ENCODE data around the gene SLC9A2.

The SLC9A2 gene

GRCh38 chr2:102674370-102674769 is 55.0 kb downstream of the SLC9A2 start:
- DNase-seq, result no peak

DNA sequence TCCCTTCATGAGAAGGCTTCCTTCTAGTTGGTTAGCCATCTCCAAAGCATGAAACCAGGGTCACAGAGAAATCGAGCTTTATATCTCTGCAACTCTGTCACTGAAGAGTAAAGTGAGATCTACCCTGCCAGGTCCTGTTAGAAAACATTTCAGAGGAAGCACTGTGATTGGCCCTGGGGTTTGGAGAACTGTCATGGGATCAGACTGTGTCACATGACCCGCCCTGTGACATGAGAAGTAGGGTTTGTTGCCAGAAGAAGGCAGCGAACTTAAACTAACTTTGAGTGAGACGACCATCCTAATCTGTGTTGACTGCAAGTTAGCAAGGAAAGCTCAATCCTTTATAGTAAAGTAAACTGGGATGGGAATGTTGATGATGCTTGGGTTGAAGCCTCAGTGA is 55.5 kb downstream of the SLC9A2 start:
- no peak for DNase-seq

- DNase-seq, result no peak
These were observed 58.2 kb downstream of the SLC9A2 start for GRCh38 chr2:102677244-102678215.

DNA sequence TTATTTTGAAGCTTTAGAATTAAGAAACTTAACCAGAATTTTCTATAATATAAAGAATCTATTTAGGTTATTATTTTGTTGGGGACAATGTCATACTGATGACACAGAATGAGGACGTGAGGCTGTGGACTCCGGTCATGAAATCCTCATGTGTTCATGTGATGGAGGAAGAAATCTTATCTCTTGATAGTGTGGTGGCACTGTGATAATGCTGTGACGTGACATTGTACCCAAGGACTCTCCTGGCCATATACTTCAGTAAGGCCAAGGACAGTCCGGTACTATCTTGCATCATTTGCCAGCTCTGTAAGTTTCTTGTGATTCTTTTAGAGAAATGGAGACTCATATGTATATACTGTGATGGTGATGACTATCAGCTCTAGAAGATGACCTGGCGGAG is 59.1 kb downstream of the SLC9A2 start:
- DNase-seq, result no peak

GRCh38 chr2:102686479-102687439 is 67.4 kb downstream of the SLC9A2 start:
- no peak for DNase-seq

GRCh38 chr2:102690012-102690411 is 70.7 kb downstream of the SLC9A2 start:
- no peak for DNase-seq

- no peak for DNase-seq
These were observed 77.1 kb downstream of the SLC9A2 start for GRCh38 chr2:102696463-102696862.

- no peak for DNase-seq
These were observed 79.2 kb downstream of the SLC9A2 start for GRCh38 chr2:102698369-102699111.

DNA sequence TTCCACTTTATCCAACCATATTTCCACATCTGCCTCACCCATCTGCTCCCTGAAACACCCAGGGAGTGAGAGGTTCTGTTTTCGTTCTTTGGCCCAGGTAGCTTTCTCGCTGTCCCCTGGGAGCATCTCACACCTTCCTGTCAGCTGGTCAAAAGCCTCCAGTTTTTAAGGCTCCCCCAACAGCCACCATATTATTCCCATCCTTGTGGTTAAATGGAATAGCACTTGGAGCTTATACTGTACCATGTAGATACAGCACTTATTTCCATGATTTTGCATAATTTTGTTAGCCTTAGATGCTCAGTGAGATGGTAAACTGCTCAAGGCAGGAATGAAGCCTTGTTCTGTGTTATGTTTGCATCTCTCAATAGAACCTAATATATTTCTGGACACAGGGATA is 84.0 kb downstream of the SLC9A2 start:
- DNase-seq, result no peak

DNA sequence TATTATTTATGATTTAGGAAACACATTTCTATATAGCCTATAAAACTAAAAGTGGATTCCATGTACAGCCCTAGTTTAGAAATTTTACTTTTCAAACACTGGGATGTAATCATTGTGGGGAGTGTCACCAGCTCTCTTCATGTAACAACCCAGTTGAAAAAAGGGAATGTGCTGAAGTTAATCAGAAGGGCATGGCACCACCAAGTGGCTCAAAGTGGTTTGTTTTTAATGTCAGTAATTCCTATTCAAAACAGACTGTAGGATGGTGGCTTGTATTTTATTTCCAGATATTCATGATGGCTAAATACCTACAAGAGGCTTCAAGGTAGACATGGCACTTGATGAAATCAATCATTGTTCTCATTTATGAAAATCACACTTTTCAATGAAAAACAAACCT is 84.4 kb downstream of the SLC9A2 start:
- DNase-seq, result no peak

- DNase-seq, result no peak
These were observed 85.2 kb downstream of the SLC9A2 start for GRCh38 chr2:102704531-102704930.

GRCh38 chr2:102707796-102708695 is 88.7 kb downstream of the SLC9A2 start:
- DNase-seq, result no peak

DNA sequence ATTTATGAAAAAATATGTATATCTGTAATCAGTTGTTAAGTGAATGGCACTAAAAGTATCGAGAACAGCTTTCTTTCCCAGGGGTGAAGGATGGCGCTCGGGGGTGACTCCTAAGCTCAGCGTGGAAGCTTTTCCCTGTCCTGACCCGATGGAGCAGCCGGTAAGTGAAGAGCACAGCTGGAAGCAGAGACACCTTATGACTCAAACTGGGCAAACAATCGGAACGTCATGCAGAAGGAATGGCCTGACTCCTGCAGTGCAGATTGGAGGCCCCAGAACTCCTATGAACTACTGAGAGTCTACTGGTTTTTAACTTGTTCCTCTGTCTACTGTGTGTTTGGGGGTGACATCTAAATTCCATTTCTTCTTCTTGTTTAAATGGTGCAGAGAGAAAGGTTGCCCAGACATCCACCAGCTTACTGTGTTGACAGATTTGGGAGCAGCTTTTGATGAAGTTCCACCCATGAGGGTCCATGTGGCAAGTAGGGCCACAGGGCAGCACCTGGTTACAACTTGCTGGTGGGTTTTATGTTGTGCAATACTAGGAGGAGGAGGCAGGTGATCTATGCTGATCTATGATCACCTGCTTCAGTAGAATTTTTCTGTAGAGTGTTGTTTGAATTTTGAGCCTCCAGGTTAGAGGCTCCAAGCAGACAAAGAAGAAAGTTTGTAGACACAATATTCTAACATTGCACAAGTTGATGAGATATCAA is 89.7 kb downstream of the SLC9A2 start:
- no peak for DNase-seq

- no peak for DNase-seq
These were observed 98.1 kb downstream of the SLC9A2 start for GRCh38 chr2:102717308-102718018.

- no peak for DNase-seq
These were observed 99.3 kb downstream of the SLC9A2 start for GRCh38 chr2:102718387-102719316.

DNA sequence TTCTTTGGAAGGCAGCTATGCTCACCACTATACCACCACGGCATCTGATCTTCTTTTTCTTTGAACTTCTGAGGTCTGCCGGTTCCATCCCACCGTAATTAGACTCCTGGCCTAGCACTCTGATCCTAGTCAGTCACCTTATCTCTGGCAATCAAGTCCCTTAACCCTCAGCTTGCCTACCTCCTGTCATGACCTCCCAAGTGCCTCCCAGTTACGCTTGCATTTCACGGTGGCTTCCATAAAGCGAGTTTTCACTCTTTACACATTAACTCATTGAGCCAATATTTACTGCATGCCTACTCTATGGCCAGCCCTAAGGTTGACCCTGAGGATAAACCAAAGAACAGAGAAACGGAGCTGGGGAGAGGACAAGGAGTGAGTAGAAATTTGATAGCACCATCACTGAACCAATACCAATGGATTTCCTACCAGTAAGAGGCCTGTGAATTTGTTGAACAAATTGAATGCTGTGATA is 104.7 kb downstream of the SLC9A2 start:
- DNase-seq, result no peak

DNA sequence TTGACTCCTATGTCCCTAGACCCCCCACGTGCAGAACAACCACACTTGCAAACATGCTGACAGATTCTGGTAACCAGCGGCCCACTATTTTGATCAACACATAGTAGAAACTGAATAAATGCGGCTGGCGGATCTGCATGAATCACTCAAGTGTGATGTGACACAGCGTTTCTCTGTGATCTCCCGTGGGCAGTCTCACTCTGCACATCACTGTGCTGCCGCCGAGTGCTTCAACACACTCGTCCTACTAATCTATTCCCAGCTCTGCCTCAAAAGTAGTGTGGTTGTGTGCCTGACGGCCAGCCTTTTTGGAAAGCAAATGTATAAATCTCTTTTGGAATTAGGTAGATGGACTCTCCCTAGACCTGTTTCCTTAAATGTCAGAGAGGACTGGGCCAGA is 105.2 kb downstream of the SLC9A2 start:
- DNase-seq, result no peak

DNA sequence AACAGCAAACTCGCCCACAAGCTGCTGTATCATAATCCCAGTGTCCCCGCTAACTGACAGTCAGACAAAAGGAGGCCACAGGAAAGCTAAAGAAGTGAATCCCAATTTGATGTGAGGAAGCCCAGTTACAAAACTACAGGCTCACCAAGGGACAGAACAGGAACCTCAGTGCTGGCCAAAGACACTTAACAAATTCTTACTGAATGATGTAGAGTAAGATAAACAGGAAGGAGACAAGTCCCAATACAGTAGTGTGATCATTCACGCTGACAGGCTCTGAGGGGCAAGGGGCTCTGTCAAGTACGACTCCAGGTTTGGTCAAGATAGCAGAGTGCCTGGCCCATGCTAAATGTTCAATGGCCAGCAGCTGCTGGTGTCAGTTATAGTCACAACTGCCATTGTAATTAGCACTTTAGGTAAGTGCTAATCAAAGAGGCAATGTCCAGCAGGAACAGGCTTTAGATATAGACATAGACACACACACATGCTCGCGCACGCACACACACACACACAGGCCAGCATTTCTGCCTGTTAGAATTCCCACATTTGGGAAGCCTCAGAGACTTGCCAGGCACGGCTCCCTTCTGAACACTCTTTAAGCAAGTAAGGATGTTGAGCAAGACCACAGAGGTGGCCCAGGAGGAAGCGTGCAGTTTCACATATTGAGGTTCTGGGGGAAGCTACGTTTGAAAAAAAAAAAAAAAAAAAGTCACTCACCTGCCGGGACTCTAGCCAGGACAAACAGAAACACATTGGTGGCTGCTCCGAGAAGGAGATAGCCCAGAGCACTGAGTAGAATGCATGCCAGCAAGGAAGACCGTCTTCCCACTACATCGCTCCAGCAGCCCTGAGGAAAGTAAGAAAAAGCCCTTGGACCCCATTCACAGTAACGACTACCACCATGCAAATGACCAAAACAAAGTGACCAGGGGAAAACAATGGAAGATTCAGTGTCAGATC is 107.1 kb downstream of the SLC9A2 start:
- DNase-seq, result no peak

Data from activated naive CD4-positive, alpha-beta T cell (primary cell).